IPS-18a (cell line): ENCODE measurements around the gene ZNF740.

ENCODE experiments used
- H3K27ac ChIP-seq: one replicate; pipeline ENCODE4 v1.5.1; 2013; ENCODE audit warnings: low read length
- H3K27me3 ChIP-seq: one replicate; pipeline ENCODE4 v1.6.1; 2013; ENCODE audit warnings: mild to moderate bottlenecking, low read length; ENCODE audit not compliant: control insufficient read depth, insufficient read depth
- H3K36me3 ChIP-seq: one replicate; pipeline ENCODE4 v1.6.1; 2013; ENCODE audit warnings: low read depth, low read length; ENCODE audit not compliant: control insufficient read depth
- H3K4me1 ChIP-seq: one replicate; pipeline ENCODE4 v1.6.1; 2013; ENCODE audit warnings: low read depth, low read length; ENCODE audit not compliant: control insufficient read depth
- H3K4me3 ChIP-seq: one replicate; pipeline ENCODE4 v1.5.1; 2013; ENCODE audit warnings: low read length
- H3K9ac ChIP-seq: one replicate; pipeline ENCODE4 v1.6.1; 2013; ENCODE audit warnings: mild to moderate bottlenecking, low read length, moderate library complexity
- H3K9me3 ChIP-seq: one replicate; pipeline ENCODE4 v1.6.1; 2013; ENCODE audit warnings: low read depth, low read length; ENCODE audit not compliant: control insufficient read depth

The ZNF740 gene

DNA sequence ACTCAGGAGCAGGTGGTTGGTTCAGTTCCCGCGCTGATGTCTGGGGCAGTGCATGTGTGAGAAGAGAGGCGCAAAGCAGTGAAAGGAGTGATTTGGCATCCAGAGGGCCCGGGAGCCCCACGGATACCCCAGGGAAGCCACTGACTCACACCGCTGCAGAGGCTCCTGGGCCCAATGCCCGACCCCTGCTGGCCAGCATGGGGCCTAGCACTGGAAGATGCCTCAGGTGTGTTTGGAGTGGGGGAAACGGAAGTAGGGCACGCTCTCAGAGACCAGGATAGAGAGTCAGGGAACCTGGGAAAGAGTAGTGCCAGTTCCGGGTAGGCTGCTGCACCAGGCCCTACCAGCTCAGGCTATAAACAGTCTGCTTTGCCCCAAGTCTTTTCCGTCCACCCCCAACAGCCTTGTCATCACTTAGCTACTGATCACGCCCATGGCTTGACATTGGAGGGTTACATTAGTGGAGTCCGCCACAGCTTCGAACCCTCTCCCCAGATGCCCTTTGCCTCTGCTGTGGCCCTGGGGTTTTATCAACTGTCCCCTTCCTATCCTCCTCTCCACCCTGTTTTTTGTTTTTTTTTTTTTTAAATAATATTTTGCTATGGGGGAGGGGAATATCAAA is 9.7 kb downstream of the ZNF740 start:
- peaks cover 29% of the 10 kb centered on the region for H3K36me3 ChIP-seq
- H3K27me3 ChIP-seq: peaks cover 20% of the 10 kb centered on the region
- no peak overlapping the region for H3K4me3 ChIP-seq
- H3K4me1 ChIP-seq: no peaks in the 10 kb centered on the region
- no peak overlapping the region for H3K9ac ChIP-seq
- no peak overlapping the region for H3K27ac ChIP-seq
- no peaks in the 10 kb centered on the region for H3K9me3 ChIP-seq

DNA sequence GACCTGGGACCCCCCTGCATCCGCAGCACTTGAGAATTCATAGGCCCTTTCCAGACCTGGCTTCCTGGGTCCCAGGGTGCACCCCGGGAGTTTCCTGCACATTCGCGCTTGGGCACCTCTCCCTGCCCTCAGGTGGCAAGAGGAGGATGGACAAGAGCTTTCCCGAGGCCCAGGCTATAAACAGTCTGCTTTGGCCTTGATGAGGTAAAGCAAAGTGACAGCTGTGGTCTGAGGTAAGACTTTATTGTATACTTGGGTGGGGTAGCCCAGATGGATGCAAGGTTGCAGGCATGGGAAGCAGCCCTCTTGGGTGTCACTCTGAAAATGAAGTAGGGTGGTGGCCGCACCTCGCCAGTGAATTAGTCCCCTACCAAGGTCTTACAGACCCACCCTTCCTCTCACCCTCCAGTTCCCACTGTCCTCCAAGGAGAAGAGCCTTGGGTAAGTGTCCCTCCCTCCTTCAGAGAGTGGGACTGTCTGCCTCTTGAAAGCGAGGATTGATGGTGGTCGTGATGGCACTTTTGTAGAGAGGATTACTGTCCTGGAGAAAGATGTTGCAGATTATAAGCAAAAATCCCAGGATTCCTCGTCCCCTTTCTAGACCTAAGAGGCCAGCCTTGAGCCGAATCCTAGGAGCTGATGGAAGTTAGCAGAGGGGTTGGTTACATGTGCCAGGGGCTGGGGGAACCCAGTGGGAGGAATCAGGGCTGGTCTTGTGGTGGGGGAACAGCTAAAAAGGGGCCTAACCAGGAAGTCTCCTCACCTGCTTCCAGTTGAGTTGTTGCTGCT is 10.8 kb downstream of the ZNF740 start:
- H3K27ac ChIP-seq: no peak overlapping the region
- H3K9ac ChIP-seq: no peak overlapping the region
- H3K36me3 ChIP-seq: peaks cover 20% of the 10 kb centered on the region
- H3K4me3 ChIP-seq: no peak overlapping the region
- H3K9me3 ChIP-seq: no peaks in the 10 kb centered on the region
- H3K27me3 ChIP-seq: peaks cover 21% of the 10 kb centered on the region
- no peaks in the 10 kb centered on the region for H3K4me1 ChIP-seq

DNA sequence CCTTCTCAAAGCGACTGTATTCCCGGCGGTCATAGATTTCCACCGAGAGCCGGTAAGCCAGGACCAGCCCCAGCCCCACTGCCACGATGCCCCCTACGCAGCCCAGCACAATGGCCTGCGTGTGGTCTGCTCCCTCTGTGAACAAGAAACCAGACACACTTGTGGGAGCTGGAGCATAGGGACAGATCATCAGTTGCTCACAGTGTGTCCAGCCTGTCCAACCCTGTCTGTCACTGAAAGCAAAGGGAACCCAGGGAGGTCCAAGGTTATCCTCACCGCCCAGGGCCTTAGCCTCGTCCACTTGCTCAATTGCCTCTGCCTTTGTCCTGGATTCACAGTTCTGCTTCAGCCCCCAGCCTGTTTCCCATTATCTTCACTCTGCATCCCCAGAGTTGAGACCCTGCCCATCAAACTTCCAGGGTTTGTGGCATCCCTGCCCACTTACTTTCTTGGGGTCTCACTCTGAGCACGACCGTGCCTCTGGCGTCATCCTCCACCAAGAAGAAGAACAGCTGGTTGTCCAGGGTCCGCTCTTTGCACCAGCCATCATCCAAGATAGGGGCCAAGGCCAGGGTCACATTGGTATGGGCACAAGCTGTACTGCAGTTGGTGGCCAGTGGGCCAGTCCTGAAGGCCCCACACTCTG is 11.5 kb downstream of the ZNF740 start:
- Histone ChIP-seq H3K9me3 (no peaks in the 10 kb centered on the region), H3K36me3 (peaks cover 12% of the 10 kb centered on the region), H3K9ac (no peak overlapping the region), H3K27me3 (peaks cover 28% of the 10 kb centered on the region), H3K27ac (no peak overlapping the region), H3K4me1 (no peaks in the 10 kb centered on the region), H3K4me3 (no peak overlapping the region)

- H3K27me3 ChIP-seq: peaks cover 34% of the 10 kb centered on the region
- H3K36me3 ChIP-seq: peaks cover 7% of the 10 kb centered on the region
These were observed 12.1 kb downstream of the ZNF740 start for GRCh38 chr12:53192531-53193021.

DNA sequence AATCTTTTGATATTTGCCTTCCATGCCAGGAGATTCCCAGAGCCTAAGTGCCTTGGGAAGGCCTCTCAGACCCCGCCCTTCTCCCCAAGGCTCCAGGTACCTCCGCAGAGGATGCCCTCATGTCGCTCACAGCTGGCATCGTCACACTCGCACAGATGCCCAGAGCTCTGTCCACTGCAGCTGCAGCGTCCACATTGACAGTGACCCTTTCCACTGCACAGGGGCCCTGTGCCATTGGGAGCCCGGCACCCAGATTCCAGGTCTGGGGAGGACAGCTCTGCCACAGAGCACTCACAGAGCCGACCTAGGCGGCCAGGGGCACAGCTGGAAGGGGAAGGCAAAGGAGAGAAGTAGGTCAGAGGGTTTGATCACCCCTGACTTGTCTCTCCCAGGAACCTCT is 12.5 kb downstream of the ZNF740 start:
- H3K27ac ChIP-seq: no peak overlapping the region
- no peak overlapping the region for H3K4me3 ChIP-seq
- no peaks in the 10 kb centered on the region for H3K9me3 ChIP-seq
- H3K4me1 ChIP-seq: no peaks in the 10 kb centered on the region
- H3K27me3 ChIP-seq: peaks cover 37% of the 10 kb centered on the region
- no peak overlapping the region for H3K9ac ChIP-seq
- H3K36me3 ChIP-seq: peaks cover 2% of the 10 kb centered on the region

More at GRCh38 chr12:53192531-53193021, 12.1 kb downstream of the ZNF740 start:
- H3K27ac ChIP-seq: no peak overlapping the region
- no peak overlapping the region for H3K9ac ChIP-seq
- no peaks in the 10 kb centered on the region for H3K9me3 ChIP-seq
- no peaks in the 10 kb centered on the region for H3K4me1 ChIP-seq
- H3K4me3 ChIP-seq: no peak overlapping the region

DNA sequence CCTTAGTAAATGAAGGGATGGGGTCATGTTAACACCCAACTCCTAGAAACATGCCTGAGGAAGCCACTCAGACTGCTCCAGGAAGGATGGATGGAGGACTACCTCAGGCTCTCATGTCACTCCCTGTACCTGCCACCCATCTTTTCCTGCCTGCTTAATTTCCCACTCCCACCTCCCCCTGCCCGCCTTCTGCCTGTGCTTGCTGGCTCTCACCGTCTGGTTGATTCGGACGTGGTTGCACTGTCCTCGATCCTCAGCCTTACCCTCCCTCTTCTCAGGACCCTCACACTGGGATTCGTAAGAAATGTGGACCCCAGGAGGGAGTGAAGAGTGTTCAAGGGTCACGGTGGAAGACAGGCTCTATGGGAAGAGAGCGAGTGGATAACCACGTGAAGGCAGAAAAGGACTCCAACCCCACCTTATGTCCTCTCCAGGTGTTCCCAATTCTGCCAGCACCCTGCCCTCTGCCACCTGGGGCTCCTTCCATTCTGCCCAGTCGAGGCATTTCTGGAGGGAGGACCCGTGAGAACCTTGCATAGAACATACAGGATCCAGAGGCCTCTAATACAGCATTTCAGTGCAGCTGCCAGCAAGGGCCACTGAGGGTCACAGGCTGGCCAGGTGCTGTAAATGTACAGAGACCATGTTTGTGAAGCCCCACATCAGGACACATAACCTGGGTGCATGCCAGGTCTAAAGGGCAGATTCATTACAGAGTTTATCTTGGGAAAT is 13.6 kb downstream of the ZNF740 start:
- Histone ChIP-seq H3K4me3 (no peak overlapping the region), H3K9ac (no peak overlapping the region), H3K27ac (no peak overlapping the region), H3K27me3 (peaks cover 48% of the 10 kb centered on the region), H3K4me1 (no peaks in the 10 kb centered on the region), H3K9me3 (no peaks in the 10 kb centered on the region), H3K36me3 (no peaks in the 10 kb centered on the region)

- Histone ChIP-seq H3K4me3 (no peak overlapping the region), H3K27me3 (peaks cover 56% of the 10 kb centered on the region), H3K27ac (no peak overlapping the region), H3K9ac (no peak overlapping the region), H3K4me1 (no peaks in the 10 kb centered on the region), H3K36me3 (no peaks in the 10 kb centered on the region), H3K9me3 (no peaks in the 10 kb centered on the region)
These were observed 14.5 kb downstream of the ZNF740 start for GRCh38 chr12:53194973-53195372.

GRCh38 chr12:53195516-53196420 is 15.2 kb downstream of the ZNF740 start:
- Histone ChIP-seq H3K27me3 (peaks cover 62% of the 10 kb centered on the region), H3K4me3 (no peak overlapping the region), H3K4me1 (no peaks in the 10 kb centered on the region), H3K27ac (no peak overlapping the region), H3K36me3 (no peaks in the 10 kb centered on the region), H3K9ac (no peak overlapping the region), H3K9me3 (no peaks in the 10 kb centered on the region)

DNA sequence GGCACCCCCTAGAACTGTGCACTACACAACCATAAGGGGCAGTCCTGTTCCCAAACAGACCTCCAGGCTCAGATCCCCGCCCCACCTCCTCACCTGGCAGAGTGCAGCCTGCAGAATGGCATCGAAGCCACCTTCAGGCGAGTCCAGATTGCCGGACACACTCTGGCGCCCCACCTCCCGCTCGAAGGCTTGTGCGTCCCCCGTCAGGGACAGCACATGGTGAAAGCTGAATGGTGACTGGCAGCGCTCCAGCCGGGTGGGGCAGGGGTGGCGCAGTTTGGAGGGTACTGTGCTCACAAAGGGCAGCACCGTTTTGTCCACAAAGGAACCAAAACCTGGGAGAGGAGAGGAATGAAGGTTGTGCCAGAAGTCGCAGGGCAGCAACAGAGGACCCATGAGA is 16.0 kb downstream of the ZNF740 start:
- H3K36me3 ChIP-seq: no peaks in the 10 kb centered on the region

GRCh38 chr12:53197011-53197640 is 16.6 kb downstream of the ZNF740 start:
- H3K27ac ChIP-seq: no peak overlapping the region
- no peak overlapping the region for H3K4me3 ChIP-seq

More for the DNA sequence above, 16.0 kb downstream of the ZNF740 start:
- H3K4me1 ChIP-seq: no peaks in the 10 kb centered on the region
- H3K27me3 ChIP-seq: peaks cover 62% of the 10 kb centered on the region
- no peak overlapping the region for H3K9ac ChIP-seq
- no peak overlapping the region for H3K27ac ChIP-seq
- H3K9me3 ChIP-seq: no peaks in the 10 kb centered on the region
- no peak overlapping the region for H3K4me3 ChIP-seq

More at GRCh38 chr12:53197011-53197640, 16.6 kb downstream of the ZNF740 start:
- Histone ChIP-seq H3K27me3 (peaks cover 62% of the 10 kb centered on the region), H3K9ac (no peak overlapping the region), H3K36me3 (no peaks in the 10 kb centered on the region), H3K4me1 (no peaks in the 10 kb centered on the region), H3K9me3 (no peaks in the 10 kb centered on the region)
